GM19238 (cell line): ENCODE measurements around the gene BORCS5.

Experiments
- DNase-seq: peaks from one replicate; pipeline ENCODE4 v3.0.0; 2011; ENCODE audit warnings: low spot score; ENCODE audit not compliant: insufficient read length

BORCS5 gene

DNA sequence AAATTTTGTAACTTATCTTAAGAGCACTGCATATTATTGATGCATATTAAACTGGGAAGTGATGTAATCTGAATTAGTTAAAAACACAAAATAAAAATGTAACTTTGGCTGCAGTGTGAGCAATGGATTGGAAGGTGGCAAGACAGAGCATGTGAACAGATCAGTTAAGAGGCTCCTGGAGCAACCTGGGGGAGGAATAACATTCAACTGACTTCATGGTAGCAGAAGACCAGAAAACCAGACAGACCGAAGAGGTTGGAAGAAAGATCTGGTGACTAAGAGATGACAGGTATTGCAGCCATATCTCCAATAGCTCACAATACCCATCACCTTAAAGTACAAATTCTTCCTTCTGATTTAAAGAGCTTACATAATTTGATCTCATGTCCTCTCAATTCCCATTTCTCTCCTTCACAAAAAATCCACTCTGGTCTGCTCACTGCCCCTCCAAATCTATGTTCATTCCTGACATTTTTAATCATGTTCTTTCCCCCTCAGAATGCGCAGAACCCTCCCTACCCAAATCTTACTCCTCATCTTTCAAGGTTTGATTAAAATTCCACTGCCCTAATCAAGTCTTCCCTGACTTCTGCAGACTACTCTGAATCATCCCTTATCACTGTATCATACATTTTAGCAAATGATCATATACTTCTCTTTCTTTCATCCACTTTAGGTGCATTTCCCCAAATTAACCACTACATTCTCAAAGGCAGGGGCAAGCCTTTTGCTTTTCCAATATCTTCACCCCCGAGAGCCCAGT, 154.3 kb downstream of the BORCS5 start:
- DNase-seq: no peak

DNA sequence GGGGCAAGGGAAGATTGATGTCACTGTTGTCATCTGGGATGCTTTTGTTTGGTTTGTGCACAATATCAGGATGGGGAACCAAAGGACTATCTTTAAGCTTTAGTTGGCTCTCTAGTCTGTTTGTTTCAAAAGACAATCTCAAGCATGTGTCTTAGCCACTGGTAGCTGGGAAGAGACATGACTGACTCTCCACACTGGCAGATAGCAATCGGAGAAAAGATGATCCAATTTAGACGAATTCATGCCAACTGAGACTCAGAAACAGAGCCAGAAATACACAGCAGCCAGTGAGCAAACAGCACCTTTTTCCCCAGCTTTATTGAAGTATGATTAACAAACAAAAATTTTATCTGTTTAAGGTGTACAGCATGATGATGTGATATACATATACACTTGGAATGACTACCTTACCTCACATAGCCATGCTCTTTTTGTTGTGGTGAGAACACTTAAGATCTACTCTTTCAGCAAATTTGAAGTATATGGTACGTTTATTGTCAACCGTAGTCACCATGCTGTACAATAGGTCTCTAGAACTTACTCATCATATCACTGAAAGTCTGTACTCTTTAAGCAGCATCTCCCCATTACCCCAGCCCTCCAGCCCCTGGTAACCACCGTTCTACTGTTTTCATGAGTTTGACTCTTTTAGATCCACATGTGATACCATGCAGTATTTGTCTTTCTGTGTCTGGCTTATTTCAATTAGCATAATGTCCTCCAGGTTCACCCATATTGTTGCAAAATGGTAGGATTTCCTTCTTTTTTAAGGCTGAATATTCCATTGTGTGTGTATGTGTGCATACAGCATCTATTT, 155.2 kb downstream of the BORCS5 start:
- DNase-seq: no peak

DNA sequence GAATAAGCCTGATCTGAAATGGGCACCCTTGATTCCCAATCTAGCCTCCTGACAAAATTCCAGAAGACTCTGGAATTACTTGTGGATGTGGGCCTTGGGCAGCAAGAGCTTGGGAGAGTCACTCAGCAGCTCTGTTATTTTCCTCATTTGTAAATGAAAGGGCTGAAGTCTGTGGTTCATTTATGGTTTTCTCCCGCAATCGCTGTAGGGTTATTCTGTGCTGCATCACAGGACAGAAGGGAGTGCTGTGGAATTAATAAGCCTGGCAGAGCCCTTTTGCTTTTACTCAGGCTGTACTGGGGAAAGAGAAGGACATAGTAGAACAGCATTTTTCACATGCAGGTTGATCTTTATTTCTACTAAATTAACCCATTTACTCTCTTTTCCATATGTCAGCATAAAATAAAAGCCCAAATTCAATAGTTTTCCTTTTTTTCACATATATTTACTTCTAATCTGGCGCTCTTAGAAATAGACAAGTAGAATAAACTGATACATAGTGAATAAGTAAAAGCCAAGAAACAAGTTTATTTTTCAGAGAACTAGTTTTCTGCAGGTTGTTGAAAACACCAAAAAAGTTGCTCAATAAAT, 156.6 kb downstream of the BORCS5 start:
- no peak for DNase-seq

DNA sequence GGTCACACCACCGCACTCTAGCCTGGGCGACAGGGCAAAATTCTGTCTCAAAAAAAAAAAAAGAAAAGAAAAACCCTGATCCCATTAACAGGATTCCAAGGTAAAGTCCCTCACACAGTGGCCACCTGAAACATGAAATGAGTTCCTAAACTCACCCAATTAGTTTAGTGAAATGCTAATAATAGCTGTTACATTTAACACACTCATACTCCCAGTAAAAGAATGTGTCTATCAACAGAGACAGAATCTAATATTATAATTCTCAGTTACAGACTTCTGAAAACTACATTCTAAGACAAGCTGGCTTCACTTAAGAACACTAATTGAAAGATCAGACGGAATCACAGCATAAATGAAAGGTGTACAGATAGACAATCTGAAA, 161.6 kb downstream of the BORCS5 start:
- no peak for DNase-seq

DNA sequence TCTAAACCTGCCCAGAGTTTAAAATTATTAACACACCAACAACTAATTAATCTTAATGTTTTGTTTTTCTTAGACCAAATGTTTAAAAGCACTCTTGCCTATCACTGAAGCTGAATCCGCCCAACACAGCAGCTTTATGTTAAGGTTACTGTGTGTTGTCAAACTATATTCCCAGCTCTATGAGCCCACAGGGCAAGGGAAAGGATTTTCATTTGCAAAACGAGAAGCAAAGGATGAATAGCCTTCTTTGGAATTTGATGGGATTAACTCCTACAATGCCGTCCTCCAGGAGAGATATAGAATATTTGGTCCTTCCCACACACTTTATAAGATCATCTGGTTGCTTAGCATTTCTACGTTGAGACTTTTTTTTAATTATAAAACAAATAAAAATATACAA, 162.0 kb downstream of the BORCS5 start:
- no peak for DNase-seq
